Smooth muscle cell (in vitro differentiated cells): ENCODE results near the gene LCN12. TPM values are rescaled to one million over a fixed set of nuclear protein-coding genes. Genes with fewer than 3 reads are reported as not detected.

Experiments used
- DNase-seq: peaks from one replicate; lab custom pipeline; 2025; ENCODE audit not compliant: unreplicated experiment; lab: John Stamatoyannopoulos, UW
- H2AFZ ChIP-seq: fragments of 200-600 bp; sonication (generic); 2 replicates; pipeline ENCODE4 v1.6.0; 2016; ENCODE audit warnings: antibody characterized with exemption, low read depth, mild to moderate bottlenecking
- H3F3A ChIP-seq: fragments of 200-600 bp; sonication (generic); 2 replicates; pipeline ENCODE4 v1.6.0; 2017; ENCODE audit warnings: antibody characterized with exemption, low read depth
- H3K27ac ChIP-seq: fragments of 200-600 bp; sonication (generic); 2 replicates; pipeline ENCODE4 v1.5.1; 2016; ENCODE audit warnings: low read depth, mild to moderate bottlenecking
- H3K27me3 ChIP-seq: fragments of 200-600 bp; sonication (generic); 2 replicates; pipeline ENCODE4 v1.6.1; 2016; ENCODE audit warnings: low read depth, mild to moderate bottlenecking
- H3K36me3 ChIP-seq: fragments of 200-600 bp; sonication (generic); 2 replicates; pipeline ENCODE4 v1.5.1; 2016; ENCODE audit warnings: low read depth
- H3K4me1 ChIP-seq: fragments of 200-600 bp; sonication (generic); 2 replicates; pipeline ENCODE4 v1.5.1; 2016; ENCODE audit warnings: low read depth
- H3K4me2 ChIP-seq: fragments of 200-600 bp; sonication (generic); 2 replicates; pipeline ENCODE4 v1.6.0; 2016; ENCODE audit warnings: mild to moderate bottlenecking
- H3K4me3 ChIP-seq: fragments of 200-600 bp; sonication (generic); 2 replicates; pipeline ENCODE4 v1.5.1; 2016; ENCODE audit warnings: mild to moderate bottlenecking
- H3K79me2 ChIP-seq: fragments of 200-600 bp; sonication (generic); 2 replicates; pipeline ENCODE4 v1.6.0; 2016; ENCODE audit warnings: low read depth, mild to moderate bottlenecking
- H3K9ac ChIP-seq: fragments of 200-600 bp; sonication (generic); 2 replicates; pipeline ENCODE4 v1.6.0; 2016; ENCODE audit warnings: low read depth
- H3K9me3 ChIP-seq: fragments of 200-600 bp; sonication (generic); replicated peaks from 2 replicates; pipeline ENCODE4 v1.5.1; 2016; ENCODE audit warnings: low read depth
- H4K20me1 ChIP-seq: fragments of 200-600 bp; sonication (generic); 2 replicates; pipeline ENCODE4 v1.6.0; 2016; ENCODE audit warnings: low read depth
- WGBS: methylation state at CpG from one replicate; pipeline ENCODE4 v1.1.7; 2016; ENCODE audit warnings: low lambda C conversion rate; 5-methylcytosine and 5-hydroxymethylcytosine counted together
- polyA plus RNA-seq: library from polyadenylated mRNA; unstranded; fragments of >200 nt; fragmentation: Nextera tagmentation; extraction: Ambion mirVana; gene quantifications from 2 replicates; pipeline ENCODE4 v1.2.1, GENCODE V29; 2016
- total RNA-seq: library from RNA; depleted of rRNA; stranded (reverse); fragments of >200 nt; gene quantifications from 2 replicates; pipeline ENCODE4 v1.2.3, GENCODE V29; 2014
- TF ChIP-seq, protein P1 (sequence below): fragments of 200-600 bp; sonication (generic); IDR thresholded peaks from 2 replicates; pipeline ENCODE4 v1.5.1; 2017; ENCODE audit warnings: borderline replicate concordance, mild to moderate bottlenecking, antibody characterized with exemption; ENCODE audit not compliant: insufficient read depth, poor library complexity, severe bottlenecking

Gene LCN12
- total and polyA plus RNA-seq, 2 experiments from 2014 or later: not detected

DNA sequence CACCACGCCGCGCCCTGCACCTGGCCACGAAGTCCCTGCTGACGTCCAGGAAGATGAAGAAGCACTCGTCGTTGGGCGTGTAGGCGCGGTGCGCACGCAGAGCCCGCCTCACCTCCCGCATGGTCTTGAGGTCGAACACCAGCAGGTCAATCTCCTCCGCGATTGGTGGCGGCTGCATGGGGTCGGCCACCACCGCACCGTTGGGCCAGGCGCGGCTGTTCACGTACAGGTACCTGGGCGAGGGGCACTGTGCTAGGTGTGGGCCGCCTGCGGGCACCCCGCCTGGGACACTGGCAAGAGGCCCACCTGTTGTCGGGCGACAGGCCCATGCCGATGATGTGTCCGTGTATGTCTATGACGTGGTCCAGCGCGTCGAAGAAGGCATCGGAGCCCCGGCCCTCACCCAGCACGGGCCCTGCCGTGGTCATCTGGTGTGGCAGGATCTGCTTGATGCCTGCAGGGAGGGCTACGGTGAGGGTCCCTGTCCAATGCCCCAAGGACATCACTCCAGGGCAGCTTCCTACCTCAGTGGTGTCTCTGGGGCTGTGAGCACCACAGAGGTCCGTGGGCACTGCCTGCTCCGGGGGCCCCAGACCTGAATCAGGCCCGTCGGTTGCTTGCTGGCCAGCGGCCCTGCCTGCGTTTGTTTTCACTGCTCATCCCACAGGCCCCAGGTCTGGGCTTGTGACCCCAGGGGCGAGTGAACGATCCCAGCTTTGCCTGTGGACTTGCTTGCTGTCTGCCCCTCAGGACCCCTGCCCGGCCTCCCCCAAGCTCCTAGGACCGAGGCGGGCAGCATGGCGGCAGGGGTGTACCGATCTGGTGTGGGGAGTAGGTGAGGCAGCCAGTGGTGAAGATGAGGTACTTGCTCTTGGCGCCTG is 10.6 kb upstream of the LCN12 start:
- peaks cover 19% of the 10 kb centered on the region for H4K20me1 ChIP-seq
- no peak overlapping the region for H2AFZ ChIP-seq
- H3K9me3 ChIP-seq: no peaks in the 10 kb centered on the region
- no peak overlapping the region for H3K4me2 ChIP-seq
- no peaks in the 10 kb centered on the region for H3F3A ChIP-seq
- peaks cover 21% of the 10 kb centered on the region for H3K79me2 ChIP-seq
- no peak overlapping the region for H3K4me3 ChIP-seq
- WGBS: 98% methylated on average over 50 of the region's 55 CpGs
- no peaks in the 10 kb centered on the region for H3K36me3 ChIP-seq
- TF ChIP-seq, protein P1, sequence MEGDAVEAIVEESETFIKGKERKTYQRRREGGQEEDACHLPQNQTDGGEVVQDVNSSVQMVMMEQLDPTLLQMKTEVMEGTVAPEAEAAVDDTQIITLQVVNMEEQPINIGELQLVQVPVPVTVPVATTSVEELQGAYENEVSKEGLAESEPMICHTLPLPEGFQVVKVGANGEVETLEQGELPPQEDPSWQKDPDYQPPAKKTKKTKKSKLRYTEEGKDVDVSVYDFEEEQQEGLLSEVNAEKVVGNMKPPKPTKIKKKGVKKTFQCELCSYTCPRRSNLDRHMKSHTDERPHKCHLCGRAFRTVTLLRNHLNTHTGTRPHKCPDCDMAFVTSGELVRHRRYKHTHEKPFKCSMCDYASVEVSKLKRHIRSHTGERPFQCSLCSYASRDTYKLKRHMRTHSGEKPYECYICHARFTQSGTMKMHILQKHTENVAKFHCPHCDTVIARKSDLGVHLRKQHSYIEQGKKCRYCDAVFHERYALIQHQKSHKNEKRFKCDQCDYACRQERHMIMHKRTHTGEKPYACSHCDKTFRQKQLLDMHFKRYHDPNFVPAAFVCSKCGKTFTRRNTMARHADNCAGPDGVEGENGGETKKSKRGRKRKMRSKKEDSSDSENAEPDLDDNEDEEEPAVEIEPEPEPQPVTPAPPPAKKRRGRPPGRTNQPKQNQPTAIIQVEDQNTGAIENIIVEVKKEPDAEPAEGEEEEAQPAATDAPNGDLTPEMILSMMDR: no peak
- H3K4me1 ChIP-seq: no peaks in the 10 kb centered on the region
- no peak overlapping the region for H3K9ac ChIP-seq
- DNase-seq: no peak
- no peaks in the 10 kb centered on the region for H3K27me3 ChIP-seq
- no peak overlapping the region for H3K27ac ChIP-seq

DNA sequence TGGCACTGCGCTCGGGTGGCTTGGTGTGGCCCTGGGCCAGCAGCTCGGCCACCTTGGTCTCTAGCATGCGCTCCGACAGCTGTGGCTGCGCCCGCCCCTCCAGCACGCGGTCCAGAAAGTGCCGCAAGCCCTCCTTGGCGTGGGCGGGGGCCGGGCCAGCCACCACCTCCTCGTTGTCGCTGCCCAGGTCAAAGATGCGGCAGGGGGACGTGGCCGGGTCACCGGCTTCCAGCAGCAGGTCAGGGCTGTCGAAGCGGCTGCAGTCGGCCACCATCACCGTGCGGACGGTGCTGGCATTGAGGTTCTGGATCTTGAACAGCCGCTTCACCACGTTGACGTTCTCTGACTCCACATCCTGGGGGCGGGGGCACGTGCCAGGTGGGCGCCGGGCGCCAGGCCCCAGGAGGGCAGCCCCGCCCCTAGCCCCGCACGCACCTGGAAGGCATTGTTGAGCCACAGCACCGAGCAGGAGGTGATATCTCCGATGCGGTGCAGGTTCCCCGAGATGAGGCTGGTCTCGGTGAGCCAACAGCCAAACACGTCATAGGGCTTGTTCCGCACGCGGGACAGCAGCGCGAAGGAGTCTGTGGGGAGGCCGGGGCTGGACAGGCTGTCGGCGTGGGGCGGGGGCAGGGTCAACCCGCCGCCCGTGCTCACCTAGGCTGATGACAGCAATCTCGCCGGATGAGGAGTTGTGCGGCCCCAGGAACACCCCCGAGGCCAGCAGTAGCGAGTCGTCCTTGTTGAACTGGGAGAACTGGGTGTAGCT is 9.8 kb upstream of the LCN12 start:
- WGBS: 94% methylated on average over 50 of the region's 60 CpGs

DNA sequence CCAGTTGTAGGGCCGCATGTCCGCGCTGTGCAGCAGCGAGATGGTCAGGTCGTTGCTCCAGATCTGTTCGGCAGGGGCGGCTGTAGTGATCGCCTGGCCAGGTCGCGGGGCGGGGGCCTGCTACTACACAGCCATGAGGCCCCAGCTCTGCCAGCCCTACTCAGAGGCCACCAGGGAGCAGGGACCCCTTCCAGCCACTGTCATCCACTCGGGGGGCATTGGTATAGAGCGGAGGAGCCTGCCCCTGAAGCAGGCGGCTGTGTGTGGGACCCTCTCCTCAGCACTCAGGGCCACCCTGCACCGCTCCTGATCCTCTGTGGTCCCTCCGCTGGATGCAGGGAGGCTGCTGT is 9.2 kb upstream of the LCN12 start:
- Histone ChIP-seq H3K4me1 (no peaks in the 10 kb centered on the region), H3K4me2 (peak overlapping the region; percentile 98), H3K4me3 (peak overlapping the region; percentile 93), H3K79me2 (peaks cover 21% of the 10 kb centered on the region), H2AFZ (no peak overlapping the region), H3K27ac (no peak overlapping the region), H3K9me3 (no peaks in the 10 kb centered on the region), H3K36me3 (no peaks in the 10 kb centered on the region), H3F3A (no peaks in the 10 kb centered on the region), H4K20me1 (peaks cover 19% of the 10 kb centered on the region), H3K9ac (no peak overlapping the region), H3K27me3 (no peaks in the 10 kb centered on the region)
- TF ChIP-seq, protein P1: no peak
- DNase-seq: no peak
- 95% methylated on average over 16 of the region's 16 CpGs for WGBS

More for the DNA sequence above, 9.8 kb upstream of the LCN12 start:
- H3K4me1 ChIP-seq: no peaks in the 10 kb centered on the region
- H2AFZ ChIP-seq: no peak overlapping the region
- DNase-seq: no peak
- H3K9me3 ChIP-seq: no peaks in the 10 kb centered on the region
- no peak overlapping the region for H3K4me2 ChIP-seq
- no peaks in the 10 kb centered on the region for H3K27me3 ChIP-seq
- TF ChIP-seq, protein P1: no peak
- H3K4me3 ChIP-seq: no peak overlapping the region
- H3K9ac ChIP-seq: no peak overlapping the region
- H3F3A ChIP-seq: no peaks in the 10 kb centered on the region
- H3K36me3 ChIP-seq: no peaks in the 10 kb centered on the region
- peaks cover 19% of the 10 kb centered on the region for H4K20me1 ChIP-seq
- H3K27ac ChIP-seq: no peak overlapping the region
- peaks cover 21% of the 10 kb centered on the region for H3K79me2 ChIP-seq
